Prostate gland (tissue), 2 donors: ENCODE measurements around the gene NDST4. TPM values are rescaled to one million over a fixed set of nuclear protein-coding genes. Genes with fewer than 3 reads are reported as not detected.

Experiments used
- DNase-seq: peaks from one replicate; pipeline ENCODE4 v3.0.0-alpha.2; 2019; ENCODE audit warnings: low spot score
- H3K27ac ChIP-seq, 2 donors: fragments of 200-600 bp; sonication (generic); 2 replicates each; pipeline ENCODE4 v1.5.1; 2017 to 2019
- H3K27me3 ChIP-seq: fragments of 200-600 bp; sonication (generic); replicated peaks from 2 replicates; pipeline ENCODE4 v1.5.1; 2019; ENCODE audit not compliant: insufficient read depth
- H3K36me3 ChIP-seq, 2 donors: fragments of 200-600 bp; sonication (generic); 1 replicate in 1 of 2; 2 replicates in 1 of 2; pipeline versions ENCODE4 v1.5.1 to v1.8.1; 2017 to 2019
- H3K4me1 ChIP-seq: fragments of 200-600 bp; sonication (generic); replicated peaks from 2 replicates; pipeline ENCODE4 v1.5.1; 2019
- H3K4me3 ChIP-seq, 2 donors: fragments of 200-600 bp; sonication (generic); 2 replicates each; pipeline ENCODE4 v1.5.1; 2017 to 2019
- H3K9me3 ChIP-seq: fragments of 200-600 bp; sonication (generic); 2 replicates; pipeline ENCODE4 v1.5.1; 2017
- CTCF ChIP-seq, 4 experiments: fragments of 200-600 bp in 2 of 4; fragments of 450-650 bp in 2 of 4; sonication (generic) in 2 of 4; IDR thresholded peaks; 1 replicate in 3 of 4; 2 replicates in 1 of 4; pipeline ENCODE4 v1.5.1; 2016 to 2019; ENCODE audit warnings: antibody characterized with exemption in 4 of 4, mild to moderate bottlenecking in 2 of 4, moderate library complexity in 2 of 4
- POLR2A ChIP-seq: fragments of 450-650 bp; IDR thresholded peaks from one replicate; pipeline ENCODE4 v1.6.1; 2016; ENCODE audit warnings: antibody characterized with exemption, mild to moderate bottlenecking
- POLR2AphosphoS5 ChIP-seq: sonication (generic); formaldehyde crosslinking; IDR thresholded peaks from one replicate; pipeline ENCODE4 v1.6.1; 2017; ENCODE audit warnings: antibody characterized with exemption
- WGBS: methylation state at CpG from one replicate; pipeline ENCODE4 v1.1.5; 2018; 5-methylcytosine and 5-hydroxymethylcytosine counted together
- intact Hi-C: fragments of 100-400 bp; cut with DNase I; formaldehyde crosslinking; loops from one replicate; pipeline ENCODE4 v1.14.2; 2022
- total RNA-seq, 2 donors: library from RNA; depleted of rRNA; stranded (reverse); fragments of >200 nt; gene quantifications; one replicate each; pipeline ENCODE4 v1.1.0, GENCODE V29; 2016

Gene NDST4
- total RNA-seq, 2 donors from 2014 or later: 0.14 to 1.8 TPM

GRCh38 chr4:115152081-115152480, 38.7 kb upstream of the NDST4 start:
- Histone ChIP-seq H3K27me3 (no peaks in the 10 kb centered on the region), H3K27ac (no peak overlapping the region), H3K4me3 (no peak overlapping the region), H3K4me1 (no peaks in the 10 kb centered on the region), H3K36me3 (no peaks in the 10 kb centered on the region), H3K9me3 (no peaks in the 10 kb centered on the region)
- no peak for DNase-seq
- intact Hi-C loops: no loop called here
- TF ChIP-seq CTCF (IDR thresholded peaks at IDR 0.05): no peak
- TF ChIP-seq POLR2A: no peak
- no peak for TF ChIP-seq POLR2AphosphoS5
- WGBS: 92% methylated on average over 3 of the region's 3 CpGs

GRCh38 chr4:115149106-115149505, 35.7 kb upstream of the NDST4 start:
- 32% methylated on average over 7 of the region's 7 CpGs for WGBS
- Histone ChIP-seq H3K4me3 (no peak overlapping the region), H3K27ac (no peak overlapping the region), H3K36me3 (no peaks in the 10 kb centered on the region), H3K9me3 (no peaks in the 10 kb centered on the region), H3K27me3 (no peaks in the 10 kb centered on the region), H3K4me1 (no peaks in the 10 kb centered on the region)
- TF ChIP-seq POLR2AphosphoS5 (no peak), CTCF (IDR thresholded peaks at IDR 0.05) (no peak), POLR2A (no peak)
- no peak for DNase-seq
- intact Hi-C loops: no loop called here

GRCh38 chr4:115145393-115146160, 32.2 kb upstream of the NDST4 start:
- Histone ChIP-seq H3K27me3 (no peaks in the 10 kb centered on the region), H3K9me3 (no peaks in the 10 kb centered on the region), H3K27ac (no peak overlapping the region), H3K36me3 (no peaks in the 10 kb centered on the region), H3K4me1 (no peaks in the 10 kb centered on the region), H3K4me3 (no peak overlapping the region)
- WGBS: 32% methylated on average over 3 of the region's 3 CpGs
- DNase-seq: no peak
- no peak for TF ChIP-seq POLR2AphosphoS5
- TF ChIP-seq CTCF (IDR thresholded peaks at IDR 0.05): no peak
- TF ChIP-seq POLR2A: no peak
- intact Hi-C loops: no loop called here

- Histone ChIP-seq H3K4me3 (no peak overlapping the region), H3K27ac (no peak overlapping the region), H3K36me3 (no peaks in the 10 kb centered on the region), H3K27me3 (no peaks in the 10 kb centered on the region), H3K4me1 (no peaks in the 10 kb centered on the region), H3K9me3 (no peaks in the 10 kb centered on the region)
- TF ChIP-seq CTCF (IDR thresholded peaks at IDR 0.05): no peak
- no peak for TF ChIP-seq POLR2AphosphoS5
- no peak for TF ChIP-seq POLR2A
- WGBS: 86% methylated on average over 2 of the region's 2 CpGs
- intact Hi-C loops: no loop called here
- no peak for DNase-seq
Measured at GRCh38 chr4:115128037-115128436, 14.6 kb upstream of the NDST4 start.

GRCh38 chr4:115126491-115126890, 13.1 kb upstream of the NDST4 start:
- no peak overlapping the region for H3K4me3 ChIP-seq
- H3K27me3 ChIP-seq: no peaks in the 10 kb centered on the region
- no peak for DNase-seq
- TF ChIP-seq POLR2AphosphoS5 (no peak), CTCF (IDR thresholded peaks at IDR 0.05) (no peak), POLR2A (no peak)
- H3K9me3 ChIP-seq: no peaks in the 10 kb centered on the region
- H3K27ac ChIP-seq: no peak overlapping the region
- no peaks in the 10 kb centered on the region for H3K36me3 ChIP-seq
- H3K4me1 ChIP-seq: no peaks in the 10 kb centered on the region
- 54% methylated on average over 2 of the region's 2 CpGs for WGBS
- intact Hi-C loops: no loop called here
